Fibroblast of gingiva (primary cell): Measurements from ENCODE around the gene NFKBIB.

ENCODE experiments used
- DNase-seq: peaks from one replicate; pipeline ENCODE4 v3.0.0-alpha.2; 2011; ENCODE audit warnings: low read depth

Gene NFKBIB

GRCh38 chr19:38904581-38905539 lies 5.1 kb downstream of the NFKBIB start:
- no peak for DNase-seq

GRCh38 chr19:38905620-38906019 lies 5.9 kb downstream of the NFKBIB start:
- DNase-seq = no peak

GRCh38 chr19:38907227-38907626 lies 7.5 kb downstream of the NFKBIB start:
- no peak for DNase-seq

- DNase-seq = no peak
Observed at GRCh38 chr19:38907670-38908069, 7.9 kb downstream of the NFKBIB start.

GRCh38 chr19:38908911-38909310 lies 9.1 kb downstream of the NFKBIB start:
- DNase-seq = no peak

GRCh38 chr19:38910488-38910887 lies 10.7 kb downstream of the NFKBIB start:
- DNase-seq = no peak

- DNase-seq = no peak
Observed at GRCh38 chr19:38911388-38912001, 11.7 kb downstream of the NFKBIB start.

GRCh38 chr19:38912600-38913514 lies 13.1 kb downstream of the NFKBIB start:
- no peak for DNase-seq

- no peak for DNase-seq
Observed at GRCh38 chr19:38913958-38914357, 14.2 kb downstream of the NFKBIB start.

GRCh38 chr19:38915329-38916321 lies 15.9 kb downstream of the NFKBIB start:
- no peak for DNase-seq

- DNase-seq = no peak
Observed at GRCh38 chr19:38917516-38917915, 17.7 kb downstream of the NFKBIB start.

- DNase-seq = no peak
Observed at GRCh38 chr19:38917921-38918491, 18.2 kb downstream of the NFKBIB start.

GRCh38 chr19:38918526-38918925 lies 18.8 kb downstream of the NFKBIB start:
- DNase-seq = no peak

- DNase-seq = no peak
Observed at GRCh38 chr19:38919837-38920601, 20.2 kb downstream of the NFKBIB start.

- DNase-seq = no peak
Observed at GRCh38 chr19:38920602-38921419, 21.0 kb downstream of the NFKBIB start.

- no peak for DNase-seq
Observed at GRCh38 chr19:38921420-38922274, 21.9 kb downstream of the NFKBIB start.

- DNase-seq = no peak
Observed at GRCh38 chr19:38922482-38922881, 22.7 kb downstream of the NFKBIB start.

- no peak for DNase-seq
Observed at GRCh38 chr19:38924388-38924787, 24.6 kb downstream of the NFKBIB start.
